IMR-90 (cell line): Measurements from ENCODE around the gene POLG2. TPM values are rescaled to one million over a fixed set of nuclear protein-coding genes. Genes with fewer than 3 reads are reported as not detected.

ENCODE experiments used
- ATAC-seq: fragments of 200-7000 bp; cut with Tn5 transposase; 2 replicates; pipeline ENCODE4 v1.9.1; 2020; ENCODE audit warnings: low read depth, mild to moderate bottlenecking, moderate library complexity
- Bru-seq: library from RNA; stranded (reverse); fragments of 400-500 nt; gene quantifications from one replicate; lab custom pipeline; 2021; lab: Mats Ljungman, UMichigan
- BruChase-seq, 2 experiments: library from RNA; stranded (reverse); fragments of 400-500 nt; gene quantifications; one replicate each; lab custom pipeline; 2021; lab: Mats Ljungman, UMichigan
- BruUV-seq: library from RNA; stranded (reverse); fragments of 400-500 nt; replicated peaks from 2 replicates; lab custom pipeline; 2021; lab: Mats Ljungman, UMichigan
- CTCF ChIA-PET: fragments of 300-600 bp; formaldehyde crosslinking; extraction: SDS; loops from one replicate; lab custom pipeline; 2021; ENCODE audit warnings: antibody characterized with exemption; lab: Yijun Ruan, JAX
- POLR2A ChIA-PET: fragments of 300-600 bp; sonication (Branson Sonifier 250); formaldehyde crosslinking; loops from one replicate; lab custom pipeline; 2022; ENCODE audit warnings: antibody characterized with exemption; ENCODE audit not compliant: unreplicated experiment; lab: Charles Lee
- DNase-seq: peaks from one replicate; pipeline ENCODE4 v3.0.0; 2013
- H2AFZ ChIP-seq: replicated peaks from 2 replicates; pipeline ENCODE3; 2013; ENCODE audit warnings: low read length, mild to moderate bottlenecking; ENCODE audit not compliant: poor library complexity
- H2AK5ac ChIP-seq: 2 replicates; pipeline ENCODE4 v1.6.1; 2013; ENCODE audit warnings: low read depth, low read length, inconsistent platforms
- H2AK9ac ChIP-seq: replicated peaks from 2 replicates; pipeline ENCODE3; 2013; ENCODE audit warnings: mild to moderate bottlenecking, low read depth, low read length, moderate library complexity; ENCODE audit not compliant: poor library complexity
- H2BK120ac ChIP-seq: 2 replicates; pipeline ENCODE4 v1.6.1; 2013; ENCODE audit warnings: low read depth, low read length, inconsistent platforms
- H2BK15ac ChIP-seq: 3 replicates; pipeline ENCODE4 v1.6.1; 2013; ENCODE audit warnings: low read depth, low read length, inconsistent platforms
- H2BK20ac ChIP-seq: 2 replicates; pipeline ENCODE4 v1.6.1; 2013; ENCODE audit warnings: low read depth, mild to moderate bottlenecking, inconsistent platforms, low read length, moderate library complexity
- H2BK5ac ChIP-seq: 2 replicates; pipeline ENCODE4 v1.6.1; 2013; ENCODE audit warnings: mild to moderate bottlenecking, low read depth, low read length, inconsistent platforms; ENCODE audit not compliant: poor library complexity, severe bottlenecking
- H3K14ac ChIP-seq: replicated peaks from 2 replicates; pipeline ENCODE4 v1.6.1; 2013; ENCODE audit warnings: low read depth, low read length, inconsistent platforms
- H3K18ac ChIP-seq: 2 replicates; pipeline ENCODE4 v1.6.1; 2013; ENCODE audit warnings: low read depth, low read length, control low read depth
- H3K23ac ChIP-seq: 2 replicates; pipeline ENCODE4 v1.6.1; 2013; ENCODE audit warnings: low read depth, low read length, inconsistent platforms
- H3K27ac ChIP-seq: 2 replicates; pipeline ENCODE4 v1.5.1; 2013; ENCODE audit warnings: mild to moderate bottlenecking, control low read depth, low read length; ENCODE audit not compliant: insufficient read depth
- H3K27me3 ChIP-seq: 2 replicates; pipeline ENCODE4 v1.6.1; 2013; ENCODE audit warnings: low read length; ENCODE audit not compliant: control insufficient read depth, insufficient read depth
- H3K36me3 ChIP-seq: 2 replicates; pipeline ENCODE4 v1.6.1; 2013; ENCODE audit warnings: low read length, mixed read lengths; ENCODE audit not compliant: control insufficient read depth, insufficient read depth
- H3K4ac ChIP-seq: 2 replicates; pipeline ENCODE4 v1.6.1; 2013; ENCODE audit warnings: low read depth, low read length, inconsistent platforms
- H3K4me1 ChIP-seq: 2 replicates; pipeline ENCODE4 v1.6.1; 2013; ENCODE audit warnings: low read length, mixed read lengths; ENCODE audit not compliant: control insufficient read depth, insufficient read depth
- H3K4me2 ChIP-seq: 2 replicates; pipeline ENCODE4 v1.6.1; 2013; ENCODE audit warnings: low read depth, mild to moderate bottlenecking, control low read depth, low read length, moderate library complexity
- H3K4me3 ChIP-seq: 2 replicates; pipeline ENCODE4 v1.5.1; 2013; ENCODE audit warnings: low read depth, mild to moderate bottlenecking, control low read depth, low read length, moderate library complexity; ENCODE audit not compliant: insufficient read depth
- H3K56ac ChIP-seq: 2 replicates; pipeline ENCODE4 v1.6.1; 2013; ENCODE audit warnings: low read length, inconsistent platforms; ENCODE audit not compliant: insufficient read depth; ENCODE audit errors: extremely low read depth
- H3K79me1 ChIP-seq, 2 experiments: 2 replicates each; pipeline ENCODE4 v1.6.1; 2013; ENCODE audit warnings: low read length in 2 of 2, inconsistent platforms in 1 of 2, low read depth in 1 of 2
- H3K9ac ChIP-seq: 2 replicates; pipeline ENCODE4 v1.6.1; 2013; ENCODE audit warnings: low read depth, low read length, control low read depth
- H3K9me1 ChIP-seq: 2 replicates; pipeline ENCODE4 v1.6.1; 2013; ENCODE audit warnings: low read length, inconsistent platforms; ENCODE audit not compliant: insufficient read depth
- H3K9me3 ChIP-seq: 2 replicates; pipeline ENCODE4 v1.6.1; 2013; ENCODE audit warnings: low read length; ENCODE audit not compliant: control insufficient read depth, insufficient read depth
- H4K20me1 ChIP-seq: 2 replicates; pipeline ENCODE4 v1.6.1; 2013; ENCODE audit warnings: low read length, inconsistent platforms; ENCODE audit not compliant: insufficient read depth
- H4K5ac ChIP-seq: 2 replicates; pipeline ENCODE4 v1.6.1; 2013; ENCODE audit warnings: mild to moderate bottlenecking, low read depth, low read length, control low read depth
- H4K8ac ChIP-seq, 2 experiments: 2 replicates each; pipeline ENCODE4 v1.6.1; 2013; ENCODE audit warnings: low read depth in 2 of 2, low read length in 2 of 2, control low read depth in 1 of 2, inconsistent platforms in 1 of 2
- H4K91ac ChIP-seq: 2 replicates; pipeline ENCODE4 v1.6.1; 2013; ENCODE audit warnings: low read depth, low read length, inconsistent platforms; ENCODE audit not compliant: insufficient read depth
- BHLHE40 ChIP-seq: fragments of 150-350 bp; IDR thresholded peaks from 2 replicates; pipeline ENCODE4 v1.6.1; 2016; ENCODE audit warnings: mild to moderate bottlenecking, low read depth, low read length
- CTCF ChIP-seq: conservative IDR thresholded peaks from 2 replicates; pipeline ENCODE4 v1.5.1; 2012; ENCODE audit warnings: mild to moderate bottlenecking, low read depth, low read length, improper control_type of control experiment
- FOS ChIP-seq: fragments of 150-350 bp; IDR thresholded peaks from 2 replicates; pipeline ENCODE4 v1.6.1; 2016; ENCODE audit warnings: low read depth, low read length
- MAFK ChIP-seq: IDR thresholded peaks from 2 replicates; pipeline ENCODE4 v1.6.1; 2012; ENCODE audit warnings: low read depth, low read length, improper control_type of control experiment
- MAZ ChIP-seq: IDR thresholded peaks from 2 replicates; pipeline ENCODE4 v1.6.1; 2012; ENCODE audit warnings: low read depth, mild to moderate bottlenecking, low read length, improper control_type of control experiment, moderate library complexity, borderline replicate concordance
- MXI1 ChIP-seq: IDR thresholded peaks from 2 replicates; pipeline ENCODE4 v1.6.1; 2012; ENCODE audit warnings: low read depth, mild to moderate bottlenecking, low read length, moderate library complexity, borderline replicate concordance
- NFE2L2 ChIP-seq: fragments of 150-350 bp; IDR thresholded peaks from 2 replicates; pipeline ENCODE4 v1.6.1; 2016; ENCODE audit warnings: low read depth, mild to moderate bottlenecking, low read length
- POLR2A ChIP-seq: IDR thresholded peaks from 2 replicates; pipeline ENCODE4 v1.6.1; 2012; ENCODE audit warnings: mild to moderate bottlenecking, low read depth, low read length
- RAD21 ChIP-seq: IDR thresholded peaks from 2 replicates; pipeline ENCODE4 v1.6.1; 2012; ENCODE audit warnings: low read length, improper control_type of control experiment
- RCOR1 ChIP-seq: IDR thresholded peaks from 2 replicates; pipeline ENCODE4 v1.6.1; 2012; ENCODE audit warnings: mild to moderate bottlenecking, low read length, improper control_type of control experiment; ENCODE audit not compliant: insufficient replicate concordance
- RFX5 ChIP-seq: IDR thresholded peaks from 2 replicates; pipeline ENCODE4 v1.8.0; 2012; ENCODE audit warnings: low read depth, mild to moderate bottlenecking, low read length, moderate library complexity
- USF2 ChIP-seq: fragments of 150-350 bp; IDR thresholded peaks from 2 replicates; pipeline ENCODE4 v1.6.1; 2017; ENCODE audit warnings: mild to moderate bottlenecking, antibody characterized with exemption, low read length, low read depth
- WGBS, 2 experiments: methylation state at CpG; one replicate each; pipeline versions ENCODE4 v1.1.5 to v1.1.7; 2013; ENCODE audit warnings: missing lambda C conversion rate in 2 of 2; ENCODE audit not compliant: insufficient read length in 1 of 2; ENCODE audit errors: extremely low coverage in 2 of 2; 5-methylcytosine and 5-hydroxymethylcytosine counted together
- dilution Hi-C: fragments of 300-500 bp; cut with HindIII; formaldehyde crosslinking; loops from one replicate; pipeline ENCODE4 v1.14.3; 2018; ENCODE audit warnings: low sequenced_read_pairs; ENCODE audit not compliant: unreplicated experiment
- in situ Hi-C: fragments of 300-500 bp; cut with MboI; formaldehyde crosslinking; loops from 3 replicates; pipeline ENCODE4 v1.14.3; 2019; ENCODE audit warnings: low sequenced_read_pairs, inconsistent platforms, mixed read lengths
- intact Hi-C: fragments of 100-400 bp; cut with micrococcal nuclease; formaldehyde crosslinking; loops from 2 replicates; pipeline ENCODE4 v1.10.0; 2022
- long read RNA-seq: library from polyadenylated mRNA; unstranded; transcript quantifications from one replicate; pipeline ENCODE4 v2.0.0, GENCODE V29; 2021; ENCODE audit not compliant: unreplicated experiment
- polyA plus RNA-seq, 3 experiments: library from polyadenylated mRNA; depleted of rRNA; stranded (reverse); fragments of >200 nt; gene quantifications; 2 replicates each; pipeline ENCODE4 v1.2.3, GENCODE V29; 2012; ENCODE audit warnings: low replicate concordance in 1 of 3
- total RNA-seq: library from RNA; depleted of rRNA; stranded (reverse); fragments of >200 nt; gene quantifications from 2 replicates; pipeline ENCODE4 v1.2.3, GENCODE V29; 2012; rRNA removed

The POLG2 gene
- total RNA-seq (7.0 and 9.2 TPM in 2 replicates), polyA plus RNA-seq (2012; rRNA removed) (6.6 and 7.7 TPM in 2 replicates), Bru-seq, nascent RNA (percentile 57 among the genes with signal in this experiment), BruChase-seq, experiment 1, labeled RNA remaining after a 6-hour chase (percentile 70 among the genes with signal in this experiment), BruChase-seq, experiment 2, labeled RNA remaining after a 2-hour chase (percentile 66 among the genes with signal in this experiment)
- polyA plus RNA-seq (2012; cell fraction: cytosol; rRNA removed) = 1.7 and 3.1 TPM in 2 replicates
- 5.9 and 26.6 TPM in 2 replicates for polyA plus RNA-seq (2012; cell fraction: nucleus; rRNA removed; ENCODE audit: low replicate concordance)
- long read RNA-seq, transcript POLG2-201 (8 exons, 1,564 nt) = major isoform, 5 of 11 reads
- long read RNA-seq, partial matches to known transcripts = 0 of 11 reads
- long read RNA-seq, other reads (novel, unspliced or antisense) = 5 of 11 reads

GRCh38 chr17:64496786-64497564 is at the start of gene POLG2:
TSS of gene POLG2 (minus strand) at chr17:64497054. CDS start at chr17:64496968, 86 bp downstream.
- intact Hi-C loops (no loop called here), in situ Hi-C loops (no loop called here), dilution Hi-C loops (no loop called here)
- Histone ChIP-seq H3K9me1 (no peaks in the 10 kb centered on the region), H2AK5ac (peak within 1 kb of the TSS; percentile 11), H3K27me3 (no peaks in the 10 kb centered on the region), H3K27ac (peak within 1 kb of the TSS; percentile 76), H3K23ac (peak within 1 kb of the TSS; percentile 88), H3K79me1 (peaks cover 26 to 40% of the 10 kb centered on the region in 2 experiments), H3K4me2 (peak within 1 kb of the TSS; percentile 99), H2BK120ac (peak within 1 kb of the TSS; percentile 48; the same call in 1 of the 2 replicates), H3K36me3 (peaks cover 30% of the 10 kb centered on the region), H3K4me1 (no peaks in the 10 kb centered on the region), H3K14ac (peak within 1 kb of the TSS; percentile 84), H4K20me1 (peaks cover 43% of the 10 kb centered on the region), H2BK15ac (no peak within 1 kb of the TSS; the same call in 2 of the 3 replicates), H4K91ac (peak within 1 kb of the TSS; percentile 70), H3K56ac (peak within 1 kb of the TSS; percentile 53), H3K9ac (peak within 1 kb of the TSS; percentile 71), H3K18ac (peak within 1 kb of the TSS; percentile 34; the same call in 1 of the 2 replicates), H3K4me3 (peak within 1 kb of the TSS; percentile 68), H4K8ac (peak within 1 kb of the TSS; percentile 24 to 91), H3K9me3 (no peaks in the 10 kb centered on the region), H2BK20ac (no peak within 1 kb of the TSS; the same call in 1 of the 2 replicates), H2AK9ac (peak within 1 kb of the TSS; percentile 68), H4K5ac (peak within 1 kb of the TSS; percentile 67; the same call in 1 of the 2 replicates), H3K4ac (peak within 1 kb of the TSS; percentile 81), H2AFZ (peak within 1 kb of the TSS; percentile 95), H2BK5ac (peak within 1 kb of the TSS; percentile 78)
- DNase-seq (peak; percentile 91), ATAC-seq (peak; percentile 88)
- 0% methylated on average over 35 of the region's 50 CpGs; no CpG with 5 or more reads in 1 of the 2 experiments for WGBS, 2 experiments
- BruUV-seq = no TSS peak
- ChIA-PET CTCF (interaction anchor here (0.6 to 1.0 kb wide), 2 partner anchors 11 to 152 kb away, joined by 3 read pairs; no protein-coding TSS in a partner anchor), POLR2A (interaction anchor here (0.5 to 1.0 kb wide), 5 partner anchors 8 to 106 kb away, joined by 3 to 7 read pairs (median 4); no protein-coding TSS in a partner anchor)
- TF ChIP-seq USF2 (peak; percentile 16; the same call in 1 of the 2 replicates), MAFK (no peak), MAZ (peak; percentile 77; the same call in 1 of the 2 replicates), RFX5 (no peak), FOS (0 out of 2 replicates have a peak, but pooled peaks have one; percentile 2), POLR2A (peak; percentile 89), RAD21 (peak; percentile 15; the same call in 1 of the 2 replicates), NFE2L2 (no peak), RCOR1 (no peak), MXI1 (peak; percentile 59; the same call in 1 of the 2 replicates), BHLHE40 (peak; percentile 60; the same call in 1 of the 2 replicates), CTCF (peak; percentile 41)
